ENCODE data around the gene ABTB2.

ABTB2 gene

GRCh38 chr11:34404280-34404679, 46.5 kb upstream of the ABTB2 start:
- ATAC-seq = no peak
- TF ChIP-seq ESRRG (CRISPR knock-in tag; IDR thresholded peaks at IDR 0.05) (no peak), TSHZ2 (CRISPR knock-in tag; IDR thresholded peaks at IDR 0.05) (no peak), TOX (CRISPR knock-in tag; IDR thresholded peaks at IDR 0.05; ENCODE audit: borderline replicate concordance) (no peak), PPARA (CRISPR knock-in tag; IDR thresholded peaks at IDR 0.05; ENCODE audit: borderline replicate concordance) (no peak), CSDC2 (CRISPR knock-in tag; IDR thresholded peaks at IDR 0.05) (no peak), ZNF565 (CRISPR knock-in tag; conservative IDR thresholded peaks at IDR 0.05; ENCODE audit: low read depth) (no peak), CSRNP3 (CRISPR knock-in tag; IDR thresholded peaks at IDR 0.05) (no peak), ARNTL (CRISPR knock-in tag; IDR thresholded peaks at IDR 0.05; ENCODE audit: borderline replicate concordance, low read depth) (no peak), TCF4 (CRISPR knock-in tag; IDR thresholded peaks at IDR 0.05; ENCODE audit: borderline replicate concordance) (no peak), ZNF70 (CRISPR knock-in tag; IDR thresholded peaks at IDR 0.05) (no peak), ZFP30 (CRISPR knock-in tag; IDR thresholded peaks at IDR 0.05) (no peak), ZFP3 (CRISPR knock-in tag; IDR thresholded peaks at IDR 0.05) (no peak), PATZ1 (CRISPR knock-in tag; IDR thresholded peaks at IDR 0.05; ENCODE audit: borderline replicate concordance) (no peak), ISL1 (CRISPR knock-in tag; IDR thresholded peaks at IDR 0.05) (no peak), ZC3H10 (CRISPR knock-in tag; IDR thresholded peaks at IDR 0.05) (no peak), SNAI2 (CRISPR knock-in tag; IDR thresholded peaks at IDR 0.05) (no peak), POU6F1 (CRISPR knock-in tag; IDR thresholded peaks at IDR 0.05; ENCODE audit: borderline replicate concordance, low read depth) (no peak), OSR1 (CRISPR knock-in tag; IDR thresholded peaks at IDR 0.05) (no peak)

- TF ChIP-seq ZFP3 (CRISPR knock-in tag; IDR thresholded peaks at IDR 0.05) = no peak
- TF ChIP-seq TCF4 (CRISPR knock-in tag; IDR thresholded peaks at IDR 0.05; ENCODE audit: borderline replicate concordance) = no peak
- TF ChIP-seq ESRRG (CRISPR knock-in tag; IDR thresholded peaks at IDR 0.05) = no peak
- TF ChIP-seq ZFP30 (CRISPR knock-in tag; IDR thresholded peaks at IDR 0.05) = no peak
- no peak for ATAC-seq
Measured at GRCh38 chr11:34403431-34403830, 45.6 kb upstream of the ABTB2 start.

- no peak for ATAC-seq
- TF ChIP-seq ZNF8 (CRISPR knock-in tag; IDR thresholded peaks at IDR 0.05) (no peak), ARNTL (CRISPR knock-in tag; IDR thresholded peaks at IDR 0.05; ENCODE audit: borderline replicate concordance, low read depth) (no peak), ZNF70 (CRISPR knock-in tag; IDR thresholded peaks at IDR 0.05) (no peak), PATZ1 (CRISPR knock-in tag; IDR thresholded peaks at IDR 0.05; ENCODE audit: borderline replicate concordance) (no peak), RARB (CRISPR knock-in tag; IDR thresholded peaks at IDR 0.05) (no peak)
Measured at GRCh38 chr11:34397811-34398210, 40.0 kb upstream of the ABTB2 start.

Data from SK-N-SH treated with all-trans-retinoic acid at 6 μM for 48 hours (cell line).